Spinal cord (tissue), 10 donors: ENCODE data around the gene ANKRD55. TPM values are rescaled to one million over a fixed set of nuclear protein-coding genes. Genes with fewer than 3 reads are reported as not detected.
"Not testable (repeated sequence)": the region's sequence is repeated elsewhere in the genome, so short reads cannot be mapped to it uniquely, and the experiment has no call there.

Source experiments
- DNase-seq, 6 donors: peaks; one replicate each; pipeline versions ENCODE4 v3.0.0 to v3.0.0-alpha.2; 2013 to 2015; ENCODE audit warnings: low spot score in 6 of 6, low read depth in 4 of 6
- H3K27ac ChIP-seq: one replicate; pipeline ENCODE4 v1.5.1; 2013; ENCODE audit warnings: low read depth, low read length, control low read depth
- H3K27me3 ChIP-seq: one replicate; pipeline ENCODE4 v1.6.1; 2013; ENCODE audit warnings: low read length; ENCODE audit not compliant: control insufficient read depth, insufficient read depth
- H3K36me3 ChIP-seq: one replicate; pipeline ENCODE4 v1.6.1; 2013; ENCODE audit warnings: low read length; ENCODE audit not compliant: control insufficient read depth, insufficient read depth
- H3K4me1 ChIP-seq: one replicate; pipeline ENCODE4 v1.6.1; 2013; ENCODE audit warnings: low read length; ENCODE audit not compliant: control insufficient read depth, insufficient read depth
- H3K4me3 ChIP-seq: one replicate; pipeline ENCODE4 v1.5.1; 2013; ENCODE audit warnings: low read depth, low read length, control low read depth
- H3K9me3 ChIP-seq: one replicate; pipeline ENCODE4 v1.6.1; 2013; ENCODE audit warnings: low read length; ENCODE audit not compliant: control insufficient read depth, insufficient read depth
- WGBS: methylation state at CpG from one replicate; pipeline ENCODE4 v1.1.5; 2013; ENCODE audit warnings: missing lambda C conversion rate; ENCODE audit not compliant: insufficient coverage; 5-methylcytosine and 5-hydroxymethylcytosine counted together
- polyA plus RNA-seq, 2 donors: library from polyadenylated mRNA; unstranded; fragments of 120-200 nt; gene quantifications; one replicate each; pipeline ENCODE4 v1.2.1, GENCODE V29; 2013; ENCODE audit not compliant: insufficient read length in 2 of 2
- total RNA-seq, 2 donors: library from RNA; depleted of rRNA in 1 of 2; stranded (reverse); fragments of 120-200 nt in 1 of 2; fragments of >200 nt in 1 of 2; gene quantifications; one replicate each; pipeline versions ENCODE4 v1.2.3 to v1.2.4, GENCODE V29; 2013 to 2014
- donor health status: healthy.

The ANKRD55 gene
- total and polyA plus RNA-seq, 4 donors: 3.9 to 14.0 (median 11.3) TPM

GRCh38 chr5:56201762-56202261 lies 31.3 kb downstream of the ANKRD55 start:
- H3K9me3 ChIP-seq, H3K4me3 ChIP-seq, H3K27me3 ChIP-seq, DNase-seq, H3K4me1 ChIP-seq, H3K27ac ChIP-seq, H3K36me3 ChIP-seq: not testable (repeated sequence)
- WGBS: 100% methylated on average over 1 of the region's 3 CpGs

GRCh38 chr5:56200971-56201666 lies 32.0 kb downstream of the ANKRD55 start:
- Histone ChIP-seq H3K27ac (no peak overlapping the region), H3K4me3 (no peak overlapping the region), H3K27me3 (no peaks in the 10 kb centered on the region), H3K9me3 (no peaks in the 10 kb centered on the region), H3K36me3 (no peaks in the 10 kb centered on the region), H3K4me1 (no peaks in the 10 kb centered on the region)
- peak; percentile 12 to 69 (median 24) for DNase-seq
- WGBS: 25% methylated on average over 4 of the region's 5 CpGs

GRCh38 chr5:56195016-56195415 lies 38.1 kb downstream of the ANKRD55 start:
- no peak for DNase-seq
- no peak overlapping the region for H3K27ac ChIP-seq
- WGBS: no CpG with 5 or more reads among the region's 1 CpG
- H3K4me3 ChIP-seq: no peak overlapping the region
- no peaks in the 10 kb centered on the region for H3K4me1 ChIP-seq
- no peaks in the 10 kb centered on the region for H3K36me3 ChIP-seq
- H3K9me3 ChIP-seq: no peaks in the 10 kb centered on the region
- H3K27me3 ChIP-seq: no peaks in the 10 kb centered on the region

GRCh38 chr5:56192246-56192645 lies 40.9 kb downstream of the ANKRD55 start:
- H3K36me3 ChIP-seq: no peaks in the 10 kb centered on the region
- H3K4me1 ChIP-seq: no peaks in the 10 kb centered on the region
- no peak overlapping the region for H3K4me3 ChIP-seq
- H3K27ac ChIP-seq: no peak overlapping the region
- no peak for DNase-seq
- no peaks in the 10 kb centered on the region for H3K27me3 ChIP-seq
- H3K9me3 ChIP-seq: no peaks in the 10 kb centered on the region
- 93% methylated on average over 13 of the region's 16 CpGs for WGBS

- Histone ChIP-seq H3K27me3 (no peaks in the 10 kb centered on the region), H3K9me3 (no peaks in the 10 kb centered on the region), H3K36me3 (no peaks in the 10 kb centered on the region), H3K4me1 (no peaks in the 10 kb centered on the region), H3K27ac (no peak overlapping the region), H3K4me3 (no peak overlapping the region)
- no peak for DNase-seq
- WGBS: 100% methylated on average over 1 of the region's 3 CpGs
Observed at GRCh38 chr5:56191656-56192055, 41.5 kb downstream of the ANKRD55 start.

- no peak for DNase-seq
- 57% methylated on average over 1 of the region's 2 CpGs for WGBS
- H3K9me3 ChIP-seq: no peaks in the 10 kb centered on the region
- no peak overlapping the region for H3K27ac ChIP-seq
- no peaks in the 10 kb centered on the region for H3K36me3 ChIP-seq
- no peaks in the 10 kb centered on the region for H3K27me3 ChIP-seq
- no peaks in the 10 kb centered on the region for H3K4me1 ChIP-seq
- H3K4me3 ChIP-seq: no peak overlapping the region
Observed at GRCh38 chr5:56190497-56190896, 42.6 kb downstream of the ANKRD55 start.

- 100% methylated on average over 5 of the region's 8 CpGs for WGBS
- Histone ChIP-seq H3K36me3 (no peaks in the 10 kb centered on the region), H3K27me3 (no peaks in the 10 kb centered on the region), H3K4me3 (no peak overlapping the region), H3K9me3 (no peaks in the 10 kb centered on the region), H3K27ac (no peak overlapping the region), H3K4me1 (no peaks in the 10 kb centered on the region)
- DNase-seq: no peak
Observed at GRCh38 chr5:56185768-56186311, 47.3 kb downstream of the ANKRD55 start.

GRCh38 chr5:56183506-56183905 lies 49.6 kb downstream of the ANKRD55 start:
- Histone ChIP-seq H3K4me1 (no peaks in the 10 kb centered on the region), H3K27me3 (no peaks in the 10 kb centered on the region), H3K4me3 (no peak overlapping the region), H3K36me3 (no peaks in the 10 kb centered on the region), H3K9me3 (no peaks in the 10 kb centered on the region), H3K27ac (no peak overlapping the region)
- no peak for DNase-seq
- WGBS: 73% methylated on average over 2 of the region's 4 CpGs

- Histone ChIP-seq H3K4me1 (no peaks in the 10 kb centered on the region), H3K27ac (no peak overlapping the region), H3K27me3 (no peaks in the 10 kb centered on the region), H3K36me3 (no peaks in the 10 kb centered on the region), H3K9me3 (no peaks in the 10 kb centered on the region), H3K4me3 (no peak overlapping the region)
- DNase-seq: no peak
- WGBS: 80% methylated on average over 1 of the region's 2 CpGs
Observed at GRCh38 chr5:56179442-56179841, 53.7 kb downstream of the ANKRD55 start.

- no peak for DNase-seq
- no CpG with 5 or more reads among the region's 2 CpGs for whole genome bisulfite sequencing
- no peaks in the 10 kb centered on the region for H3K9me3 ChIP-seq
- no peak overlapping the region for H3K4me3 ChIP-seq
- no peak overlapping the region for H3K27ac ChIP-seq
- no peaks in the 10 kb centered on the region for H3K4me1 ChIP-seq
- H3K27me3 ChIP-seq: peaks cover 3% of the 10 kb centered on the region
- H3K36me3 ChIP-seq: no peaks in the 10 kb centered on the region
Observed at GRCh38 chr5:56178823-56179222, 54.3 kb downstream of the ANKRD55 start.
